Inflammatory macrophage (primary cell): ENCODE data around the gene SLC25A26.
A peak's percentile ranks its signal among the peaks of the same experiment; 100 is the strongest.

Source experiments
- DNase-seq, 2 donors: peaks; one replicate each; pipeline ENCODE4 v3.0.0-alpha.2; 2020 to 2022

The SLC25A26 gene

DNA sequence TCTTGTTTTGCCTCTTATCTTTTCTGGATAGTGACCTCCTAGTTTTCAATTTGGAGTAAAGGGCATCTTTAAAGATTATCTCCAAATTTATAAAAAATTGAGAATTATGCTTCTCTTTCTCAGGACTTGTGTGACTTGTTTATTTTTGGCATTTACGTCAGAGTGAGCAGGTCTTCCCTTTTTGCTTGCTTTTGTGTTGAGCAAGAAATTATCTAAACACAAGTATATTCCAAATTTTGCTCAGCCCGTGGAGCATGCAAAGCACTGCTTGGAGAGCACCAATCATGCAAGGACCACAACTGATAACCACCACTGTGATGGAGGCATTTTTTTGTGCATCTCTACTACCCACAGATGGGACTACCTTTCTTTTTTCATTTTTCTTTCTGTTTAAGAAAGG, 7.1 kb downstream of the SLC25A26 start:
- peak; percentile 42 to 56 for DNase-seq

DNA sequence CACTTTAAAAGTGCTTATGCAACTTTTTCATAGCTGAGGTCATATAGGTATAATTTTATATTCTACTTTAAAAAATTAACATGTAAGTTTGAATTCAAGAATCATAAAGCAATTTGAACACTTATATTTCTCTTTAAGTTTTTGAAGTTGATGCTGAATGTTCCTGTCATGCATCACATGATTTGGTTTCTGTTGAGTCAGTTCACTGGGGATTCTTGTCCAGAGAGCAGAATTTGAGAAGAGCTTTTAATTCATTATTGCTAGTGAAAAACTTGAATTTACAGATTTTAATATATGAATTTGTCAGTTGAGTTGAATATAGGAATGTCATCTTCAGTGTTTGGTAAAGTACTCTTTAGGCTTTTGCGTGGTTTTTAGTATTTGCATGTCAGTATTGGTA, 7.9 kb downstream of the SLC25A26 start:
- peak in 1 of 2 donors; percentile 11 for DNase-seq

DNA sequence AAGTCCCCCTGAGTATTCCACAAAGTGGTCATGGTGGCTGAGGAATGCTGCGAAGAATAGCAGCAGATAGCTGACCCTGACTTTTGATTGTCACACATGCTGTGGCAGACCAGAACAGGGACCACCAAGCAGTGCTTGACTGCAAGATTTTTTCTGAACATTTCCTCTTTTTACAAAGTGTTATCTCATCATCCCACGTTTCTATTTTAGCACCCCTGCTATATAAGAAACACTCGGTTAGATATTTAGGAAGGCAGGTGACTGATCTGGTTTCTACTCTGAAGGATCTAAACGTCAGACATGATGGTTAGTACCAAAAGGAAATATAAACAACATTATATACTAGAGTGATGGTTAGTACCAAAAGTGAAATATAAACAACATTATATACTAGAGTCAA, 9.1 kb downstream of the SLC25A26 start:
- DNase-seq: no peak

DNA sequence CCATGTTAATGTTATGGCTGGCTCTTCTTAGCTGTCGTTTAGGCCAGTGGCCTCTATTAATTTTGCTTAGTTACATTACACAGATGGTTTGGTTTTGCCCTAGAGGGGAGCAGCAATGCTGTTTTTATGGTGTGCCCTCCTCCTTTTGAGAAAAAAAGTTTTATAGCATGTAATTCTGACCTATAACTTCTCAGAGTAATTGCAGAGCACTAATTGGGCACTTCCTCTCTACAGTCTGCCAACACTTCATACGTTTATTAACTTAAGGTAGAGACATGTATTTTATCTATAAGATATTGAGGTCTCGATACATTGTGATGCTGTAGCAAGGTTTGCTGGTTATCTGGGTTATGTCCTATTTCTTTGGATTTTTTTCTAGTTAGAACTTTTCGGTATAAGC, 12.2 kb downstream of the SLC25A26 start:
- DNase-seq: no peak

DNA sequence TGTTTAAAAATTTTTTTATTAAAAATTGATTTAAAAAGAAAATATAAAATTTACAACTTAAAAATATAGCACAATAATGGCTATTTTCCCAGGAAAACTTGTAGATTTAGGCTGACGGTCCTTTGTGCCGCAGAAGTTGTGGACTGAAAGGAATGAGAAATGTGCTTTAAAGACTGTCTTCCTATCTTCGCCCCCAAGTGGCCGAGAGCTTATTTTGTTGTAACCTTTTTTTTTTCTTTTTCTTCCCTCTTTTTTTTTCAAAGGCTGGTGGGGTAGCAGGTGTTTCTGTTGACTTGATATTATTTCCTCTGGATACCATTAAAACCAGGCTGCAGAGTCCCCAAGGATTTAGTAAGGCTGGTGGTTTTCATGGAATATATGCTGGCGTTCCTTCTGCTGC, 15.5 kb downstream of the SLC25A26 start:
- no peak for DNase-seq

DNA sequence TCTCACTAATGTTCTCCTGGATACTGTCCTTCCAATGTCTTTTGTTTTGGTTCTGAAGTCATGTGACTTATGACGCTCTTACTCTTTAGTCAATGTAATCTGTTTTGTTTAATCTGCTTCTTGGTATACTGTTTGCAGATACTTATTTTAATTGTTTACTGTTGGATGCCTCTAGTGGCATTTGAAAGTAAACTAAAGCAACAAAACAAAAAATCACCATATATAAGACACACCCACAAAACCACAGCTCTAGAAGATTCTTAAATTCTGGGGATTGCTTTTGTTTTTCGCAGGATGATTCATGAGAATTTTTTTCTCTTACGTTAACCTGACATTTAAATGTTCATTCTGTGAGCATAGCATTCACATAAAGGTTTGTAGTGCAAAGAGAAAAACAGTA, 16.8 kb downstream of the SLC25A26 start:
- DNase-seq: no peak

DNA sequence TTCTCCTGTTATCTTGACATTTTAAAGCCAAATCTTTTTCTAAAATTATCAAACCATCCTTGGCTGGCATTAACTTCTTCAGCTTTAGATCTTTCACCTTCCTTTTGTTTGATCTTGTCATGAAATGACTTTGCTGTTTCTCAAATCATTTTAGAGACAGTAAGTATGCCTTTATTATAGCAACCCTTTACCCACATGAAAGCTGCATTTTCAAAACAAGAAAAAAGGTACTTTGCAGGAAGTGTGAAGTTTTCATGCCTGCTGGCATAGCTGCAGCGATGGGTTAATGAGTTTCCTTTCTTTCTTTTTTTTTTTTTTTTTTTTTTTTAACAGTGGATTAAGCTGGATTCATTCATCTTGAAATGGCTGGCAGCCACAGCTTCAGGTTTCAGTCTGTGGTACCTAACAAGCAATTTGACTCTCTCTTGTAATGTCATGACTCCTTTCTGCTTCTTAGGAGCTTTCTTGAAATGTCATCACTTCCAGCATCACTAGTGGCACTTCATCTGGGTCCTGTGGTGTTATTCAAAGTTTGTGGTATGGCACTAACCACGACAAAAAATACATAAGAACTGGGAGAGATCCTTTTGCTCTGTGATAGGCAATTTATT, 18.8 kb downstream of the SLC25A26 start:
- DNase-seq: no peak

DNA sequence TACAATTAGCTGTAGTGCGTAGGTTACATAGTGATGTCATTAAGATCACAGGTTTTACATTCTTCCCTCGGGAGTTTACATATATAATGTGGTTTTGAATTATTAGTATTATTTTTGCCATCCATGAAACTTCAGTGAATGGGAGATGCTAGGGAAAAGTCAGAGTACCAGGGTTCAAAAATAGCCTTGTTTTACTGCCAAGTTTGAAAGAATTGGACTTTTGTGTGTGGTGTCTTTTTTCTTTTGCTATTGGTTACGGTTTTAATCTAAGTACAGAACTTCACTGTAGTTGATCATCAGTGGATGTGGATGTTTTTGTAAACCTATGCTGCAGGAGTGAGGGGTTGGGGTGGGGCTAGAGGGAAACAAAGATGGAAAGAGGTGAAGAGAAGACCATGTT, 20.7 kb downstream of the SLC25A26 start:
- DNase-seq: no peak

DNA sequence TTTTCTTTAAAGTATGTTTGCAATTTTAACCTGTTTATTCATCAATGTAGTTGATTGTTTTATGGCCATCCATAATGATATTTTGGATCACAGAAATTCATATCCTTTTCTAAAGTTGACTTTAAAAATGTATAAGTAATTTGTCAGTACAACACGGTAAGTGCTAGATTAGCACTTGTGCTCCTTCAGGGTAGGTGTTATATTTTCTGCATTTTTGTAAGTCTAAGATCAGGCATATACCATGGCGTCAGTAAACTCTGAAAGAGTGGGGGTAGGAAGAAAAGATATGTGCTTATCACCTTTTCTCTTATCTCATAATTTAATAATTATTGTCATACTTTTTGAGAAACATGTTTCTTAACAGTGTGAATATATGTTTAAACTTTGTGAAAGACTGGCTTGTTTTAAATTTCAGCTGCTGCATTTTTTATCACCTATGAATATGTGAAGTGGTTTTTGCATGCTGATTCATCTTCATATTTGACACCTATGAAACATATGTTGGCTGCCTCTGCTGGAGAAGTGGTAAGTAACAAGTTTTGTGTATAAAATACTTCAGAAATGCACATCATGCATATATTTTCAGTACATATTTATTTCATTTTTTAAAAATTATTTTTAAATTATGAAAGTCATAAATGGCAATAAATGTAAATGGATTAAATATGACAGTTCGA, 22.1 kb downstream of the SLC25A26 start:
- no peak for DNase-seq

DNA sequence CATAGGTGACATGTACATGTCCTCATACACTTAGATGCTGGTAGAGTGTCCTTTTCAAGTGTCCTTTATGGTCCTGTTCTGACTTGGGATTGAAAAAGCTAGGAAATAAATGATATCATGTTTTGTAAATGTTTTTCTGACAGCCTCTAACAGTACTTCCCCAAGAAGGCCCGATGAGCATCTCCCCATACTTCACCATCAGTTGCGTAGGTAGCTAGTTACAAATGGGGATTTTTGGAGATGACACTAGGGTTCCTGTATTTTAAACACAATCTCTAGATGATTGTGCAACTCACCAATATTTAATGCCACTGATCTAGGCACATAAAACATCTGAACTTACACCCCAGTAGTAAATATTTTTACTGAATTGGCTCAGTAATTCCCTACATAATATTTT, 27.8 kb downstream of the SLC25A26 start:
- DNase-seq: peak in 1 of 2 donors; percentile 11

DNA sequence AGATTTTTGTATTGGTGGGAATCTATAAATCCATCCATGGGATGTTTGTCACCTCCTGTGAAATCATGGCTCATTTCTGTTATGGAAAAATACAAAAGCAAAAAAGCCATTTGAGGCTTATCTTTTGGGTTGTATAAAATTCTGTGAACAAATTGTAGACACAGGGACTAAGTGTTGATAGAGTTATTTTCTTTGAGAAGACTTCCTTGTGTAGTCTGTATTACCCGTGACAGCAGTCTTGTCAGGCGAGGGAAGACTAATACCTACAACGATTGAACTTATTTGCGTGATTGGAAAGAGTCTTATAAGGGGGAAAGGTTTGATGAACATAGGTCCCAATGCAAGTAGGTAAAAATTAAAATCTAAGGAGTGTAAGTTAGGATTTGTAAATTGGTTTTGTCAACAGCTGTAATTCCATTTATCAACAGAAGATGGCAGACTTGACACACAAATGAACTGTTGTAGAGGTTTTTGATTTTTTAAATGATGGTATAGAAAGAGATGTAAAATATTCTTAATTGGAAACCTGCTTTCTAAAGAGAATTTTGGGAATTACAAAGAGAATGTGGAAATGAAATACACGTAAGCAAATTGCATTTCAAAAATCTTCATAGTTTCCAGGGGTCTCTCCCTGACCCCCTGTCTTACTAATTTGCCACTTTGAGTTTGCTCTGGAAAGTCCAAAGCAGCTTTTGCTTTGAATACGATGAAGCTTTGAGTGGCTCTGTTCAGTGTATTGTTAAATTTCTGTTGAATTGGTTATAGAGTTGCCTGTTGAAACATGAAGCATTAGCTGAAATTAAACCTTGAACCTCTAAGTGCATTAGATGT, 33.2 kb downstream of the SLC25A26 start:
- DNase-seq: peak in 1 of 2 donors; percentile 21

DNA sequence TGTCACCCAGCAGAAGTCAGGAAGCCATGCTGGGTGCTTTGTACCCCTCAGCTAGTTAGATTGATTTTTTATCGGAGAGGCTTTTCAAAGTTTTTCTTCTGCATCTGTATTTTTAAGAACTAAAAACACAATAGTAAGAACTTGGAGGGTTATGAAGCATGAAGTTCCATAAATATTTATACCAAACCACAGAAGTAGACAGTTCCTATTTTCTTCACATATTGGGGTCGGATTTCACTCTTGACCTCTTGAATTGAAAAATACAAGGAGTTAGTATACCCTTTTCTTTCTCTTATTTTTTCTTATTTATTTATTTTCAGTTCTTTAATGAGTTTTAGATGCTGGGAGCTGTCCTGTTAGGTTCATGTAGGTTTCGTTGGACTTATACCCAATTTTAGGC, 35.1 kb downstream of the SLC25A26 start:
- no peak for DNase-seq

DNA sequence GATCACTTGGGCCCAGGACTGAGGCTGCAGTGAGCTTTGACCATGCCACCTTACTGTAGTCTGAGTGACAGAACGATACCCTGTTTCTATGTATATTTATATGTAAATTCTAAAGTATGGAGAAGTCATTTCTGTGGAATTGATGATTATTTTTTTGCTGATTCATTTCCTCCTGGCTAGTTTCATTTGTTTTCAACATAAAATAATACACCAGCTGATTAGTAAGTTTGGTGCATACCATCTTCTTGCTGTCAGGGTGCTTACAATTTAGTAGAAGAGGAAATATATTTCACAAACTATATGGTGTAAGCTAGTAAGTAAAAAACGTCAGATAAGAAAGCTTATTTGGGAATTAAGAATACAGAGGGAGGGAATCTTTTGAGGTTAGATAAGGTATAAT, 36.0 kb downstream of the SLC25A26 start:
- DNase-seq: no peak

DNA sequence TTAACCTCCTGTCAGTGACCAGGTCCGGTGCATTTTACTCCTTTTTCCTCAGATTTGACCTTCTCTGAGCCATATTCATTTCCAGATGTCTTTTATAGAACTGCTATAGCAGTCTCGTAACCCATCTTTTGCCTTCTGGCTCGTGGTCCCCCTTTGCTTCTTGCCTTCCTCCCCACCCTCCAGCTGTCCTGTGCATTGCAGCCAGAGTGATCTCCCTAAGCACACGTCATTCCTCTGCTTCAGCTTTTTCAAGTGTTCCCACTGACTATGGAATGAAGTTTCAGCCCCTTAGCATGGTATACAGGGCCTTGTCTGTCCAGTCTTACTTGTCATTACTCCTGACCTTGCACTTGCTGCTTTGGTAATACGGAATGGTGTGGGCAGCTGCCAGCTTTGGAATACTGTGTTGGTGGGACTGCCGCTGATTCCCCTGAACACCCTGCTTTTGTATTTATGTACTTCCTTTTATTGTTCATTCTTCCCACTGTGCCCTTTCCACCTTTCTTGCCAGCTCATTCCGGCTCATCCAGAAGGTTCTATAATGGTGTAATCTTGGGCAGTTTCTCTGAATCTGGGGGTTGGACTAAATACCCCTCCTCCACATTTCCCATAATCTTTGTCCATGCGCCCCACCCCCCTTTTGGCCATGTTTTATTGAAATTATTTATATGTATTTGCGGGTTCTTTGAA, 38.9 kb downstream of the SLC25A26 start:
- DNase-seq: no peak

DNA sequence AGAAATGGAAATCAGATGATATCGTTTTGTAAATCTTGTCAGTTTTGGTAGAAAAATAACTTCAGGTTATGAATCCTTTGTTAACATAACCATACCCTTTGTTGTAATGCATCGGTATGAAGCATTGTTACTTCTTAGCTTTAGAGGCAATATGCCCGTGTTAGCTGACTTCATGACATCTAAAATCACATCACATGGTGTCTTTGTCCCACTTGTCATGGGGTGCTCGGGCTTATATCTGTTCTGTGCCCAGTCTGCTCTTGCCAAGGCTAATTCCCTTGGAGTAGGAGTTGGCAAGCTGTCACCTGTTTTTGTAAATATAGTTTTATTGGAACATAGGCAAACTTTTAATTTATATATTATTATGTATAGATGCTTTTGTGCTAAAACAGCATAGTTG, 39.6 kb downstream of the SLC25A26 start:
- DNase-seq: no peak

DNA sequence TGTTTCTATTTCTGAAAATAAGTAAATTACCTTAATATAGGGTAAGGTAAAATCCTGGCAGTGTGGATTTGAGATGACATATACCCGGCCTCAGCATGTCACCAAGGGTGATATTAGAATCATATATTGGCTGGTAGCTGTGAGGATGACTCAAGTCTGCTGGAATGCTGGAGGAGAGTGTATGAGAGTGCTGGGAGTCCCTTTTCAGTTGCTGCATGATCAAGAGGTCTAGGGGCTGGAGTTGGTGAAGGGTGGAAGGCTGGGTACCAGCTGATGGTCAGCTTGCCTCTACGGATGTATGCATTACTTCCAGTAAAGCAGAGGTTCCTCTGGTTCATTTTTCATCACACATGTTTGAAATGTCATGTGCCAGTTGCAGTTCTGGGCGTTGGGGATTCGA, 40.6 kb downstream of the SLC25A26 start:
- no peak for DNase-seq

DNA sequence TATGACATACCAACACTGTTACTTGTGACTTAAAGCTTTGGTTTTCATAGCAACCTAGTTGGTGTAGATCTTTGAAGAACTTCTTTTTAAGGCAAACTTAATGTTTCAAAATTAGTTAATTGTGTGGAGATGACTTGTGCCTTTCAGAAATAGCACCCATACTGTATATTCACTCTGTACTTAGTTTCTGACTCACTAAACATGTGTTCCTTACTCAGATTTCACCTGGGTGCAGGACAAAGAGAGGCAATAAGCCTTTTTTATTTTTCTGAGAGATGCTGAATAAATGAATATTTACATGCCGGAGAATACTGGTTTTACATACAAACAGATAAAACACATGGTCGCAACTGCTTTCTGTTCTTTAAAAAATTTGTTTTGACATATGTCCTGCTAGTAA, 44.8 kb downstream of the SLC25A26 start:
- DNase-seq: no peak

DNA sequence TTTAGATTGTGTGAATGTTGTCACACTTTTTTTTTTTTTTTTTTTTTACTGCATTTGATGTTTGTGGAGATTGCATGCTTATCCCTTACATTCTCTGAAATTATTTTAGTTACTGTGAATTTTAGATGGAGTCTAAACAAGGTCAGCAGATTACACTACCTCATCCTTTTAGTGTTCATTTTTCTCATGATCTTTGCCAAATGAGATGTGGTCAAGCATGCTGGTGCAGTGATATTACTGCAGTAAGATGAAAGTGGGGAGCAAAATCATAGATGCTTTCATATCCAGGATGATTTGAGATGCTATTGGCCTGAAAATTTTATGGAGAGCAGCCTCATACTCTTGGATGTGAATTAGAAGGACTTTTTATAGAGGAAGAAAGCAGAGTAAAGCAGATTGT, 45.8 kb downstream of the SLC25A26 start:
- no peak for DNase-seq

DNA sequence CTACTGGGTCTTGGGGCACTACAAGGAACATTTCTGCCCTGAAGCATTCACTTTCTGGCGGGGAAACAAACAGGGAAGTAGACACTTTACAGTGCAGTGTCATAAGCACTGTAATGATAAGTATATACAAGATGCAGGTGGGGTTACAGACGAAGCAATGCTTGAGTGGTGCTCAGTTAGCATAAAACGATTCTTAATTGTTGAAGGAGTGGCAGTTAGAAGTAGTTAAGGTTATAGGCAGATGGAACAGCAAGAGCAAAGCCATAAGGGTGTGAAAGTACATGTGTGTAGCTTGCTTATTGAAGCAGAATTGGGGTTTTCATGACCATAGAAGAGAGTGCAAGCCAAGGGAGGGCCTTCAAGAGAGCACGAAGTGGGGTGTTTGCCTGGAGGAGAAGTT, 46.2 kb downstream of the SLC25A26 start:
- no peak for DNase-seq

DNA sequence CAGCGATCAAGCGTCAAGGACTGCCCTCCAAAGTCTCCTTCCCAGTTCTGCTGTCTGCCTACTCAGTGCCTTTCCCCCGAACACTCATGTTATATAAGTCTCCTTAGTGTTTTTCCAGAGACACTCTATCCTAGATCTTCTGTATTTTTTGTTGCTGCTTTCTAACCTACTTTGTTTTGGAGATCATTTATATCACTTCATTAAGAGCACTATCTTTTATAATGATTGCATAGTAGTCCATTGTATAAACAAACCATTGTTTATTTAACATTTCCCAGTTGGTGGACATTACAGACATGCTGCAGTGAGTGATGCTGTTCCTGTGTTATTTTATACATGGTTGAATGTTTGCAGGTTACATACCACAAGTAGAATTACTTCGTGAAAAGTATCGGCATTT, 47.1 kb downstream of the SLC25A26 start:
- DNase-seq: no peak

DNA sequence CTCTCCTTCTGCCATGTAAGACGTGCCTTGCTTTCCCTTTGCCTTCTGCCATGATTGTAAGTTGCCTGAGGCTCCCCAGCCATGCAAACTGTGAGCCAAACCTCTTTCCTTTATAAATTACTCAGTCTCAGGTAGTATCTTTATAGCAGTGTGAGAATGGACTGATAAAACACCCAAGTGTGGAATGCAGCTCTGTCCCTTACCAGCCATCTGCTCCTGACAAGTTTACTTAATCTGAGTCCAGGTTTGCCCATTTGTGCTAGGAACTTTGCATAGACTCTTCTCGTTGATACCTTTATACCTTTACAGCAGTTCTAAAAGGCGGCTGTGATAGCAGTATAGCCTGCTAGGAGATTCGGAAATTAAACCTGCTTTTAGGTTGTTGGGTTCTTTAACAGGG, 48.1 kb downstream of the SLC25A26 start:
- DNase-seq: no peak

DNA sequence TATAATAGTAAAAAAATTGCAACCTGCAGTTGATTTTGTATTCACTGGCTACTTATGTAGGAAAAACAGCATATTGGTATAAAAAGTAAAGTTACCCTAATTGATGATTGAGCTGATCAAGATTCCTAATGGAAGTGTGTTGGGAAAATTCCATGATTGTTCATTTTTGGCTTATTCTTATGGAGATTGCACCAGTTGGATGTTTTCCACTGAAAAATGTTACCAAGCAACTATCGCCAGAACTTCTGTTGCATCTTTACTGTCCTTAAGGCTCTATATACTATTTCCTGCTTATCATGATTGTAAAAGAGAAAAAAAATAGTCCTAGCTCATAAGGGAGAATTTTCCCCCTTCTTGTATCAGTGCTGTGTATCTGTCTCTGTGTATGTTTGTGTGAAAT, 48.6 kb downstream of the SLC25A26 start:
- no peak for DNase-seq

DNA sequence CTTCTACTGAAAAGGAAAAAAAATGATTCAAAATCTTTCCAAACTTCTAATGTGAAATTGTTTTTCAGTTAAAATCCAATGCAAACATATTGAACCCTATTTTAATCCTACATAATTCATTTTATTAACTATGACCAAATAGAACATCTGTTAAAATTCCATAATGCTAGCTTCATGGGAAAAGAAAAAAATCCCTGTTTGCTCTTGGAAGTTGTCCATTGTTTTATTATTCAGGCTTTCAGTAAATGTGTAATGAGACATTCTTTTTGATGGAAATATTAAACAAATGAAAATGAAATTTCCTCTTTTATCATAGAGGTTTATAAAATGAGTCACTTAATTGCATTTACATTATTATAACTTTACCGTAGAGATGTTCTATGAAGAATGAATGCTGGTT, 49.5 kb downstream of the SLC25A26 start:
- DNase-seq: no peak
